H1 (cell line): ENCODE results near the gene XPO5. TPM values are rescaled to one million over a fixed set of nuclear protein-coding genes. Genes with fewer than 3 reads are reported as not detected.

ENCODE experiments used
- BCL11A ChIP-seq, 2 experiments: IDR thresholded peaks; one replicate each; pipeline ENCODE4 v1.6.1; 2011; ENCODE audit warnings: low read depth in 2 of 2, low read length in 2 of 2, mild to moderate bottlenecking in 2 of 2
- CHD2 ChIP-seq: IDR thresholded peaks from 2 replicates; pipeline ENCODE4 v1.6.1; 2012; ENCODE audit warnings: low read length, improper control_type of control experiment
- KDM4A ChIP-seq: IDR thresholded peaks from one replicate; pipeline ENCODE4 v1.7.1; 2012; ENCODE audit warnings: low read depth, mild to moderate bottlenecking, moderate library complexity, low read length, inconsistent platforms; ENCODE audit not compliant: severe bottlenecking
- NRF1 ChIP-seq: IDR thresholded peaks from 2 replicates; pipeline ENCODE4 v1.6.1; 2011; ENCODE audit warnings: mild to moderate bottlenecking, low read depth, low read length, improper control_type of control experiment
- POU5F1 ChIP-seq: IDR thresholded peaks from 2 replicates; pipeline ENCODE4 v1.6.1; 2011; ENCODE audit warnings: low read depth, mild to moderate bottlenecking, low read length, moderate library complexity
- polyA plus RNA-seq, 7 experiments: library from polyadenylated mRNA; depleted of rRNA in 3 of 7; stranded (reverse) in 5 of 7; unstranded in 2 of 7; fragments of >200 nt in 5 of 7; fragments of 200-250 nt in 2 of 7; gene quantifications; 1 replicate in 5 of 7; 2 replicates in 1 of 7; 4 replicates in 1 of 7; pipeline versions ENCODE4 v1.2.1 to v1.2.3, GENCODE V29; 2011 to 2013; ENCODE audit warnings: missing spikeins in 2 of 7, mixed read lengths in 2 of 7
- total RNA-seq: library from RNA; stranded (reverse); fragmentation: NEBNext Ultra II Directional; extraction: Animal tissue kit (Norgen Biotek cat#: 25700); gene quantifications from 2 replicates; pipeline ENCODE4 v1.2.1, GENCODE V29; 2021
- TF ChIP-seq, protein P1 (sequence below), 3 experiments: IDR thresholded peaks; 1 replicate in 2 of 3; 2 replicates in 1 of 3; pipeline versions ENCODE4 v1.5.1 to v1.6.1; 2011; ENCODE audit warnings: low read length in 3 of 3, mild to moderate bottlenecking in 3 of 3, inconsistent platforms in 2 of 3, low read depth in 1 of 3, moderate library complexity in 1 of 3; ENCODE audit not compliant: insufficient read depth in 1 of 3; ENCODE audit errors: control extremely low read depth in 1 of 3
- TF ChIP-seq, protein P2 (sequence below): IDR thresholded peaks from 2 replicates; pipeline ENCODE4 v1.6.1; 2012; ENCODE audit warnings: low read length, inconsistent platforms

The XPO5 gene
- total and polyA plus RNA-seq, 2 of the 8 experiments (the other 6 are each of a cell fraction or from before 2014, with no cell fraction given): 80.6 to 95.7 TPM

DNA sequence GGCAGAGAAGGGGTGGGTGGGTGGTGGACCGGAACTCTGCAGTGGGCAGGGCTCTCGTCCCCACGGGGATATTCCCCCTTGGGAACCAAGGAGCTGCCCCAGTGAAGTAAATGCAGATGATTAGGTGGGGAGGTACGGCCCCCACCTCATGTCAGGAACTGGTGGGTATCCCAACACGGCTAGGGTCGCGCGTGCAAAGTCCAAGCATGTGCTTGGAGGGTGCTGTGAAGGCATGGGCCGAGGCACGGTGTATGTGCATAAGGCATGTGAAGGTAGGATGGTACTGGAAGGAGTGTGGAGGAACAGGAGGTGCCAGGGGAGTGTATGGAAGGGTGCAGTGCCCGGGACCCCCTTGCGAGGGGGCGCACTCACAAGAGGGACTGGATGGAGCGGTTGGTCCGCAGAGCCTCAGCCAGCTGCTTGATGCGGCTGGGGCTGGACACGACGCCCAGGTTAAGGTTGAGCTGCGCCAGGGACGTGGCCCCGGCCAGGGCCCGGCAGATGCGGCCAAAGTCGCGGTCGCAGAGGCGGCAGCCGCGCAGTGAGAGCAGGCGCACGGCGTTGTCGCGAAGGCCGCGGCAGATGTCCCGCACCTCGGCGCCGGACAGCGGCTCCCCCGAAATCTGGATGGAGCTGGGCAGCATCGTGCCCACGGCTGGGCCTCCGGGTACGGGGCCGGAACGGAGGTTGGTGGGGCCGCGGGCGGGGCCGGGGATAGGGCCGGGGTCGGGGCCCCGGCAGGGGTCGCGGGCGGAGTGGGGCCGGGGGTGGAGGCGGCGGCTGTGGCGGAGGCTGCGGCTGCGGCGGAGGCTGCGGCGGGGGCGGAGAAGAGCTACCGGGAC is 66.5 kb downstream of the XPO5 start (continued):
- TF ChIP-seq NRF1: no peak
- no peak for TF ChIP-seq CHD2
- peak; percentile 39 for TF ChIP-seq KDM4A
- TF ChIP-seq, protein P1, sequence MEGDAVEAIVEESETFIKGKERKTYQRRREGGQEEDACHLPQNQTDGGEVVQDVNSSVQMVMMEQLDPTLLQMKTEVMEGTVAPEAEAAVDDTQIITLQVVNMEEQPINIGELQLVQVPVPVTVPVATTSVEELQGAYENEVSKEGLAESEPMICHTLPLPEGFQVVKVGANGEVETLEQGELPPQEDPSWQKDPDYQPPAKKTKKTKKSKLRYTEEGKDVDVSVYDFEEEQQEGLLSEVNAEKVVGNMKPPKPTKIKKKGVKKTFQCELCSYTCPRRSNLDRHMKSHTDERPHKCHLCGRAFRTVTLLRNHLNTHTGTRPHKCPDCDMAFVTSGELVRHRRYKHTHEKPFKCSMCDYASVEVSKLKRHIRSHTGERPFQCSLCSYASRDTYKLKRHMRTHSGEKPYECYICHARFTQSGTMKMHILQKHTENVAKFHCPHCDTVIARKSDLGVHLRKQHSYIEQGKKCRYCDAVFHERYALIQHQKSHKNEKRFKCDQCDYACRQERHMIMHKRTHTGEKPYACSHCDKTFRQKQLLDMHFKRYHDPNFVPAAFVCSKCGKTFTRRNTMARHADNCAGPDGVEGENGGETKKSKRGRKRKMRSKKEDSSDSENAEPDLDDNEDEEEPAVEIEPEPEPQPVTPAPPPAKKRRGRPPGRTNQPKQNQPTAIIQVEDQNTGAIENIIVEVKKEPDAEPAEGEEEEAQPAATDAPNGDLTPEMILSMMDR (IDR thresholded peaks at IDR 0.05; ENCODE audit: control extremely low read depth in 1 of 3, insufficient read depth in 1 of 3, low read depth in 1 of 3, low read length in 3 of 3): peak in 1 of 3 experiments; percentile 14; a peak in 1 of 4 replicates
- TF ChIP-seq BCL11A (IDR thresholded peaks at IDR 0.05; ENCODE audit: low read depth in 2 of 2, low read length in 2 of 2): no peak
- TF ChIP-seq, protein P2, sequence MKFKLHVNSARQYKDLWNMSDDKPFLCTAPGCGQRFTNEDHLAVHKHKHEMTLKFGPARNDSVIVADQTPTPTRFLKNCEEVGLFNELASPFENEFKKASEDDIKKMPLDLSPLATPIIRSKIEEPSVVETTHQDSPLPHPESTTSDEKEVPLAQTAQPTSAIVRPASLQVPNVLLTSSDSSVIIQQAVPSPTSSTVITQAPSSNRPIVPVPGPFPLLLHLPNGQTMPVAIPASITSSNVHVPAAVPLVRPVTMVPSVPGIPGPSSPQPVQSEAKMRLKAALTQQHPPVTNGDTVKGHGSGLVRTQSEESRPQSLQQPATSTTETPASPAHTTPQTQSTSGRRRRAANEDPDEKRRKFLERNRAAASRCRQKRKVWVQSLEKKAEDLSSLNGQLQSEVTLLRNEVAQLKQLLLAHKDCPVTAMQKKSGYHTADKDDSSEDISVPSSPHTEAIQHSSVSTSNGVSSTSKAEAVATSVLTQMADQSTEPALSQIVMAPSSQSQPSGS: no peak
- no peak for TF ChIP-seq POU5F1
